GM21619 (cell line): Measurements from ENCODE around the gene STIM1.
"Not testable (repeated sequence)": the region's sequence is repeated elsewhere in the genome, so short reads cannot be mapped to it uniquely, and the experiment has no call there.

ENCODE experiments used
- ATAC-seq: cut with Tn5 transposase; IDR thresholded peaks from one replicate; pipeline ENCODE4 v1.9.1; 2021; ENCODE audit not compliant: unreplicated experiment

The STIM1 gene

GRCh38 chr11:3854977-3855807 is at the start of gene STIM1:
STIM1 (plus strand) TSS chr11:3855664; CDS start chr11:3856271, 607 bp downstream.
- ATAC-seq: peak; percentile 59

GRCh38 chr11:3807909-3808860 is 47.3 kb upstream of the STIM1 start, which contains the start of gene PGAP2:
PGAP2 (plus strand) TSS chr11:3808560; CDS start chr11:3811260, 2,700 bp downstream.
- ATAC-seq: peak; percentile 48

GRCh38 chr11:3808861-3809623 is 46.4 kb upstream of the STIM1 start:
- ATAC-seq: peak; percentile 75

- no peak for ATAC-seq
These were observed 45.9 kb upstream of the STIM1 start for GRCh38 chr11:3809624-3809928.

GRCh38 chr11:3810446-3810845 is 45.0 kb upstream of the STIM1 start:
- no peak for ATAC-seq

GRCh38 chr11:3810951-3811350 is 44.5 kb upstream of the STIM1 start:
- ATAC-seq: no peak

- ATAC-seq: not testable (repeated sequence)
These were observed 40.6 kb upstream of the STIM1 start for GRCh38 chr11:3814832-3815231.

- ATAC-seq: no peak
These were observed 39.6 kb upstream of the STIM1 start for GRCh38 chr11:3815845-3816244.

- no peak for ATAC-seq
These were observed 38.8 kb upstream of the STIM1 start for GRCh38 chr11:3816673-3817072.

- no peak for ATAC-seq
These were observed 38.2 kb upstream of the STIM1 start for GRCh38 chr11:3817181-3817800.

GRCh38 chr11:3820971-3821370 is 34.5 kb upstream of the STIM1 start:
- ATAC-seq: no peak

GRCh38 chr11:3822312-3822711 is 33.2 kb upstream of the STIM1 start:
- ATAC-seq: no peak

GRCh38 chr11:3823303-3823702 is 32.2 kb upstream of the STIM1 start:
- no peak for ATAC-seq

- ATAC-seq: no peak
These were observed 31.5 kb upstream of the STIM1 start for GRCh38 chr11:3823762-3824506.

GRCh38 chr11:3824714-3825472 is 30.6 kb upstream of the STIM1 start:
- peak; percentile 83 for ATAC-seq

GRCh38 chr11:3825473-3826154 is 29.9 kb upstream of the STIM1 start:
- no peak for ATAC-seq

- ATAC-seq: no peak
These were observed 28.7 kb upstream of the STIM1 start for GRCh38 chr11:3826721-3827120.

GRCh38 chr11:3827434-3828186 is 27.9 kb upstream of the STIM1 start:
- ATAC-seq: no peak
